ENCODE results near the gene KRTDAP.

DNA sequence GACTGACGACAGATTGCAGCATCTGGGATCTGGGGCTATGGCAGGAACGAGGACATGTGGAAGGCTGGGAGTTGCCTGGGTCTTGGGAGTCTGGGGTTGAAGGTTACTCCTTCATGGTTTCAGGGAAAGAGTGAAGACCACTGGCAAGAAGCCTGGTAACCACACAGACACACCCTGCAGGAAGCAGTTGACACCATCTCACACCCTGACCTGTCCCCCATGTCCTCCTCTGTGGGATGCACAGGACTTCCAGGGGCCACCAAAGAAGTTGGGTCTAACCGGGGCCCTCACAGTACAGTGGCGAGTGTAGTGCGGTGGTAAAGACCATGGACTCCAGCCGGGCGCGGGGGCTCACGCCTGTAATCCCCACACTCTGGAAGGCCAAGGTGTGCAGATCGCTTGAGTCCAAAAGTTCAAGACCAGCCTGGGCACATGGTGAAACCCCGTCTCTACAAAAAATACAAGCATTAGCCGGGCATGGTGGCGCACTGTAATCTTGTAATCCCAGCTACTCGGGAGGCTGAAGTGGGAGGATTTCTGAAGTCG is 52.8 kb downstream of the KRTDAP start:
- TF ChIP-seq SP1 (IDR thresholded peaks at IDR 0.05) (no peak), FOXA1 (IDR thresholded peaks at IDR 0.05) (no peak), CTBP1 (IDR thresholded peaks at IDR 0.05; ENCODE audit: borderline replicate concordance) (no peak), SUZ12 (IDR thresholded peaks at IDR 0.05) (no peak), BHLHE40 (IDR thresholded peaks at IDR 0.05; ENCODE audit: borderline replicate concordance) (no peak), TARDBP (IDR thresholded peaks at IDR 0.05) (no peak), FOXM1 (IDR thresholded peaks at IDR 0.05; ENCODE audit: borderline replicate concordance) (no peak), ARNT (IDR thresholded peaks at IDR 0.05) (no peak)
- TF ChIP-seq, protein P1, sequence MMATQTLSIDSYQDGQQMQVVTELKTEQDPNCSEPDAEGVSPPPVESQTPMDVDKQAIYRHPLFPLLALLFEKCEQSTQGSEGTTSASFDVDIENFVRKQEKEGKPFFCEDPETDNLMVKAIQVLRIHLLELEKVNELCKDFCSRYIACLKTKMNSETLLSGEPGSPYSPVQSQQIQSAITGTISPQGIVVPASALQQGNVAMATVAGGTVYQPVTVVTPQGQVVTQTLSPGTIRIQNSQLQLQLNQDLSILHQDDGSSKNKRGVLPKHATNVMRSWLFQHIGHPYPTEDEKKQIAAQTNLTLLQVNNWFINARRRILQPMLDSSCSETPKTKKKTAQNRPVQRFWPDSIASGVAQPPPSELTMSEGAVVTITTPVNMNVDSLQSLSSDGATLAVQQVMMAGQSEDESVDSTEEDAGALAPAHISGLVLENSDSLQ (IDR thresholded peaks at IDR 0.05) = no peak

Measured in HEK293T (cell line).